Mammary epithelial cell (primary cell): ENCODE data around the gene PTRH1.

ENCODE experiments used
- CTCF ChIP-seq, 2 donors: IDR thresholded peaks in 1 of 2; conservative IDR thresholded peaks in 1 of 2; 2 replicates each; pipeline ENCODE4 v1.5.1; 2011 to 2012; ENCODE audit warnings: inconsistent platforms in 2 of 2, low read length in 2 of 2, mild to moderate bottlenecking in 2 of 2, control low read depth in 1 of 2, low read depth in 1 of 2; ENCODE audit not compliant: insufficient read depth in 1 of 2; ENCODE audit errors: extremely low read depth in 1 of 2
- EZH2 ChIP-seq: IDR thresholded peaks from 2 replicates; pipeline ENCODE4 v1.6.1; 2012; ENCODE audit warnings: low read length, inconsistent platforms, borderline replicate concordance

DNA sequence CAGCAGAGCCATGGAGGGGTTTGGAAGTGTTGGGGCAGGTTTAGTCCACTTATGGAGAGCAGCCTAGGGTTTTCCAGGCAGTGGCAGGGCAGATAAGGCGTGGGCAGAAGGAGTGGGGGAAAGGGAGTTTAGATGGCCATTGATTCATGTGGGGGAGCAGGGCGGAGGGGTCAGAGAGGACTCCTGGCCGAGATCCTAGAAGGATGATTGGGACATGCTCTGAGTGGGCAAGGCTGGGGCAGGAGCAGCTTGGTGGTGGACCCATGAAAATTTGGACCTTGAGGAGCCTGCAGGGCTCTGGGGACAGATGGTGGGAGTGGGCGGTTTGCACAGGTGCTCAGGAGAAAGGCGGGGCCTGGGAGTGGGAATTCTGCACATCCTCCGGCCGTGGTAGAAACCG, 37.7 kb upstream of the PTRH1 start:
- TF ChIP-seq CTCF (conservative IDR thresholded peaks at IDR 0.05 in 1 of 2, IDR thresholded peaks at IDR 0.05 in 1 of 2; ENCODE audit: extremely low read depth in 1 of 2, insufficient read depth in 1 of 2, low read depth in 1 of 2, low read length in 2 of 2), result no peak
- no peak for TF ChIP-seq EZH2
